Right atrium auricular region (tissue), 2 donors: ENCODE measurements around the gene RNF5. TPM values are rescaled to one million over a fixed set of nuclear protein-coding genes. Genes with fewer than 3 reads are reported as not detected.

Experiments used
- DNase-seq: peaks from one replicate; pipeline ENCODE4 v3.0.0-alpha.2; 2019; ENCODE audit warnings: low spot score
- H3K27ac ChIP-seq, 2 donors: fragments of 200-600 bp; sonication (generic); 1 replicate in 1 of 2; 2 replicates in 1 of 2; pipeline ENCODE4 v1.5.1; 2016 to 2019
- H3K27me3 ChIP-seq, 2 donors: fragments of 200-600 bp; sonication (generic); one replicate each; pipeline versions ENCODE4 v1.5.1 to v1.6.0; 2017 to 2019
- H3K36me3 ChIP-seq: fragments of 200-600 bp; sonication (generic); one replicate; pipeline ENCODE4 v1.5.1; 2016
- H3K4me1 ChIP-seq, 2 donors: fragments of 200-600 bp; sonication (generic); one replicate each; pipeline versions ENCODE4 v1.5.1 to v1.6.0; 2017 to 2019
- H3K4me3 ChIP-seq, 2 donors: fragments of 200-600 bp; sonication (generic); 1 replicate in 1 of 2; 2 replicates in 1 of 2; pipeline ENCODE4 v1.5.1; 2017 to 2019; ENCODE audit warnings: mild to moderate bottlenecking in 1 of 2, moderate library complexity in 1 of 2
- H3K9me3 ChIP-seq, 2 donors: fragments of 200-600 bp; sonication (generic); one replicate each; pipeline ENCODE4 v1.5.1; 2019
- CTCF ChIP-seq, 2 donors: fragments of 200-600 bp; sonication (generic); IDR thresholded peaks; one replicate each; pipeline ENCODE4 v1.5.1; 2019; ENCODE audit warnings: antibody characterized with exemption in 2 of 2
- total RNA-seq, 2 donors: library from RNA; depleted of rRNA; stranded (reverse); fragments of >200 nt; gene quantifications; one replicate each; pipeline ENCODE4 v1.1.0, GENCODE V29; 2016

RNF5 gene
- total RNA-seq, 2 donors from 2014 or later, result 104 to 106 TPM

- Histone ChIP-seq H3K4me1 (peaks cover 4 to 46% of the 10 kb centered on the region in 2 donors), H3K27ac (peak overlapping the region; percentile 99 to 100), H3K27me3 (no peaks in the 10 kb centered on the region), H3K4me3 (peak overlapping the region; percentile 64 to 77), H3K9me3 (no peaks in the 10 kb centered on the region), H3K36me3 (no peaks in the 10 kb centered on the region)
- TF ChIP-seq CTCF (IDR thresholded peaks at IDR 0.05), result no peak
- DNase-seq, result peak; percentile 96
Measured at GRCh38 chr6:32195902-32196681, 17.9 kb downstream of the RNF5 start.

GRCh38 chr6:32196682-32197616 lies 18.7 kb downstream of the RNF5 start:
- Histone ChIP-seq H3K4me1 (peaks cover 4 to 38% of the 10 kb centered on the region in 2 donors), H3K27ac (peak overlapping the region; percentile 99 to 100), H3K9me3 (no peaks in the 10 kb centered on the region), H3K4me3 (peak overlapping the region; percentile 64 to 77), H3K36me3 (no peaks in the 10 kb centered on the region), H3K27me3 (no peaks in the 10 kb centered on the region)
- TF ChIP-seq CTCF (IDR thresholded peaks at IDR 0.05), result peak in 1 of 2 donors; percentile 10
- DNase-seq, result no peak

- peak overlapping the region in 1 of 2 donors; percentile 100 for H3K27ac ChIP-seq
- no peaks in the 10 kb centered on the region for H3K36me3 ChIP-seq
- no peak for DNase-seq
- H3K4me3 ChIP-seq, result no peak overlapping the region
- no peaks in the 10 kb centered on the region for H3K27me3 ChIP-seq
- no peaks in the 10 kb centered on the region for H3K9me3 ChIP-seq
- TF ChIP-seq CTCF (IDR thresholded peaks at IDR 0.05), result no peak
- peaks cover 4 to 24% of the 10 kb centered on the region in 2 donors for H3K4me1 ChIP-seq
Measured at GRCh38 chr6:32198345-32198696, 20.1 kb downstream of the RNF5 start.

- Histone ChIP-seq H3K27ac (no peak overlapping the region), H3K4me3 (no peak overlapping the region), H3K4me1 (peaks cover 4 to 20% of the 10 kb centered on the region in 2 donors), H3K36me3 (no peaks in the 10 kb centered on the region), H3K9me3 (no peaks in the 10 kb centered on the region), H3K27me3 (no peaks in the 10 kb centered on the region)
- no peak for DNase-seq
- no peak for TF ChIP-seq CTCF (IDR thresholded peaks at IDR 0.05)
Measured at GRCh38 chr6:32198866-32199265, 20.7 kb downstream of the RNF5 start.

GRCh38 chr6:32200711-32201475 lies 22.7 kb downstream of the RNF5 start:
- no peaks in the 10 kb centered on the region for H3K36me3 ChIP-seq
- no peaks in the 10 kb centered on the region for H3K9me3 ChIP-seq
- peaks cover 0 to 10% of the 10 kb centered on the region in 2 donors for H3K4me1 ChIP-seq
- H3K27ac ChIP-seq, result no peak overlapping the region
- no peak for TF ChIP-seq CTCF (IDR thresholded peaks at IDR 0.05)
- H3K4me3 ChIP-seq, result no peak overlapping the region
- no peaks in the 10 kb centered on the region for H3K27me3 ChIP-seq
- no peak for DNase-seq
